ENCODE measurements around the gene CMPK2. TPM values are rescaled to one million over a fixed set of nuclear protein-coding genes. Genes with fewer than 3 reads are reported as not detected.

The CMPK2 gene
- total RNA-seq, 4 donors from 2014 or later: 4.9 to 22.9 (median 11.8) TPM

DNA sequence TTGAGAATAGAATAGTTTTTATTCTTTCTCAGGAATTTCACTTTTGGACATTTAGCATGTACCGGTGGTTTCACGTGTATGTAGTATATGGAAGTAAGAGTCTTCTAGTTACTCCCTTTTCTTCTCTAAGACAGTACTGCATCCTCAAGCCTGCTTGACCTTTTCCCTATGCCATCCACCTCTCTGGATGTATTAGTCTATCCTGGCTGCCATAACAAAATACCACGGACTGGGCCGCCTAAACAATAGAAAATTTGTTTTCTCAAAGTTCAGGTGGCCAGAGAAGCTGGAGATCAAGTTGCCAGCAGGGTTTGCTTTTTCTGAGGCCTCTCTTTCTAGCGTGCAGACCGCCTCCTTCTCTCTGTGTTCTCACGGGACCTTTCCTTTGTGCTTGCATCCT, 1.3 kb upstream of the CMPK2 start:
- Histone ChIP-seq H3K36me3 (no peaks in the 10 kb centered on the region), H3K27ac (no peak overlapping the region), H3K27me3 (no peaks in the 10 kb centered on the region), H3K9me3 (no peaks in the 10 kb centered on the region), H3K4me3 (no peak overlapping the region), H3K4me1 (peaks cover 4 to 19% (median 12%) of the 10 kb centered on the region in 4 donors)
- in situ Hi-C loops (cut with MboI; ENCODE audit: low pct_ligation_motif_present in 1 of 4, low pct_unique_long_range_greater_than_20kb in 1 of 4, low sequenced_read_pairs in 3 of 4) (no loop called here), intact Hi-C loops (cut with DNase I; ENCODE audit: low total_unique reads) (loop anchor here (5.0 kb wide), 1 partner anchor 815 kb away; no protein-coding TSS in a partner anchor)
- DNase-seq: no peak
- 84 to 96% methylated on average over 5 to 7 of the region's 7 CpGs for WGBS, 2 donors (ENCODE audit: low coverage in 1 of 2)
- TF ChIP-seq POLR2AphosphoS5 (IDR thresholded peaks at IDR 0.05): no peak
- no peak for TF ChIP-seq POLR2A (IDR thresholded peaks at IDR 0.05)
- TF ChIP-seq, protein P1, sequence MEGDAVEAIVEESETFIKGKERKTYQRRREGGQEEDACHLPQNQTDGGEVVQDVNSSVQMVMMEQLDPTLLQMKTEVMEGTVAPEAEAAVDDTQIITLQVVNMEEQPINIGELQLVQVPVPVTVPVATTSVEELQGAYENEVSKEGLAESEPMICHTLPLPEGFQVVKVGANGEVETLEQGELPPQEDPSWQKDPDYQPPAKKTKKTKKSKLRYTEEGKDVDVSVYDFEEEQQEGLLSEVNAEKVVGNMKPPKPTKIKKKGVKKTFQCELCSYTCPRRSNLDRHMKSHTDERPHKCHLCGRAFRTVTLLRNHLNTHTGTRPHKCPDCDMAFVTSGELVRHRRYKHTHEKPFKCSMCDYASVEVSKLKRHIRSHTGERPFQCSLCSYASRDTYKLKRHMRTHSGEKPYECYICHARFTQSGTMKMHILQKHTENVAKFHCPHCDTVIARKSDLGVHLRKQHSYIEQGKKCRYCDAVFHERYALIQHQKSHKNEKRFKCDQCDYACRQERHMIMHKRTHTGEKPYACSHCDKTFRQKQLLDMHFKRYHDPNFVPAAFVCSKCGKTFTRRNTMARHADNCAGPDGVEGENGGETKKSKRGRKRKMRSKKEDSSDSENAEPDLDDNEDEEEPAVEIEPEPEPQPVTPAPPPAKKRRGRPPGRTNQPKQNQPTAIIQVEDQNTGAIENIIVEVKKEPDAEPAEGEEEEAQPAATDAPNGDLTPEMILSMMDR (IDR thresholded peaks at IDR 0.05): no peak
- no peak for TF ChIP-seq EP300 (IDR thresholded peaks at IDR 0.05; ENCODE audit: low read depth)

DNA sequence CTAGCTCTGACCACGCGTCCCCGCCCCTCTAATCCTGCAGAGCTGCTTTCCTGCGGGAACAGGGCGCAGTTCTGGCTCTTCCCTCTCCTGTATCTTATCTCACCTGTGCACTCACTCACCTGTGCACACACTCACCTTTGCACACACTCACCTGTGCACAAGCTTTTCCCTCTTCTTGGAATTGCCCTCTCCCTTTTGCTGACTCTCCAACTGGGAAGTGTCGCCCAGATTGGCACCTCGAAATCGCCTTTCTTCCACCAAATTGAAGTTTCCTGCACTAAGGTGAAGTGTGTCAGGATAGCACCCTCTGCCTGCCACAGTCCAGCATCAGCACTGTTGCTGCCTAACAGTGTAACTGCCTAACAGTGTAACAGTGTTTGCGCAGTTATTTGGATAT, 566 bp upstream of the CMPK2 start:
- Histone ChIP-seq H3K4me1 (peaks cover 4 to 19% (median 12%) of the 10 kb centered on the region in 4 donors), H3K4me3 (peak overlapping the region; percentile 65 to 98 (median 71)), H3K27me3 (no peaks in the 10 kb centered on the region), H3K36me3 (no peaks in the 10 kb centered on the region), H3K27ac (peak overlapping the region; percentile 86 to 95 (median 91)), H3K9me3 (no peaks in the 10 kb centered on the region)
- 8 to 33% methylated on average over 1 to 9 of the region's 9 CpGs for WGBS, 2 donors (ENCODE audit: low coverage in 1 of 2)
- peak; percentile 42 for DNase-seq
- in situ Hi-C loops (cut with MboI; ENCODE audit: low pct_ligation_motif_present in 1 of 4, low pct_unique_long_range_greater_than_20kb in 1 of 4, low sequenced_read_pairs in 3 of 4) (no loop called here), intact Hi-C loops (cut with DNase I; ENCODE audit: low total_unique reads) (loop anchor here (5.0 kb wide), 1 partner anchor 816 kb away; no protein-coding TSS in a partner anchor)
- TF ChIP-seq, protein P1 (IDR thresholded peaks at IDR 0.05): peak in 4 of 5 experiments; percentile 13 to 30 (median 27)
- no peak for TF ChIP-seq POLR2AphosphoS5 (IDR thresholded peaks at IDR 0.05)

DNA sequence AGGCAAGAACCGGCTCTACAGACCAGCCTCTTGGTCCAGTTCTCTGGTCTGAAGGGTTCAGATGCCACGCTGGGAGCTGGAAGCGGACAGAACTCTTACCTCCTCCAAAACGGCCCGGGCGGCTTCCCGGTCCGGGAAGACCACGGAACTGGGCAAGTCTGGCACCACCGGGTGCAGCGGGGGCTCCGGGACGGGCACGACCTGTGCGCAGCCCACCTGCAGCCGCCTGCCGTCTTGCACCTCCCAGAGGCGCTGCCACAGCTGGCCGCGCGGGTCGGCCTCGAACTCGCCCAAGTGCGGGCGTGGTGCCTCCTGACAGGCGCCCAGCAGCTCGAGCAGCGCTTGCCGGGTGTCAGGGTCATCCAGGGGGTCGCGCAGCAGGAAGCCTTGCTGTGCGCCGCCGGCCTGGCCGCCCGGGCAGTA, 773 bp downstream of the CMPK2 start:
- 5% methylated on average over 35 of the region's 37 CpGs; no CpG with 5 or more reads in 1 of the 2 donors for WGBS, 2 donors (ENCODE audit: low coverage in 1 of 2)
- in situ Hi-C loops (cut with MboI; ENCODE audit: low pct_ligation_motif_present in 1 of 4, low pct_unique_long_range_greater_than_20kb in 1 of 4, low sequenced_read_pairs in 3 of 4): no loop called here

DNA sequence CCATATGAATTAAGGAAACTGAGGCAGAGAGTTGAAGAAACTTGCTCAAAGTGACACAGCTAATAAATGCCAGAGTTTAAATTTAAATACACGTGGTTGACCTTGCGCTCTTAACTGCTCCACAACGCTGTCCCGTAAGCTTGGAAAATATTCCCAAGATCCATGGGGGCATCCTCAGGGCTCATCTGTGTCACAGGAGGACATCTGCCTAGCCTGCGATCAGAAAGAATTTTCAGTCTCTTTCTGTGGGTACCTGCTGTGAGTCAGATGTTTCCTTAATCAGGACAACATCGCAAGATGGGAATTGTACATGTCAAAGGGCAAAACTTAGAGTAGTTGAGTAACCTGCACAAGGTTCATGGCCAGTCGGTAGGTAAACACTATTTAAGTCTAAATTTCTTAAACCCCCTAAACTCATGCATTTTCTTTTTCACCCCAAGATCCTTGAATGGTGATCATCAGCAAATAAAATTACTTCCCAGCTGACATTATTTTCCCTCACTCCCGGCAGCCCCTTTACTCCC, 1.4 kb downstream of the CMPK2 start:
- peaks cover 0 to 3% of the 10 kb centered on the region in 2 donors for H3K9me3 ChIP-seq
- no peaks in the 10 kb centered on the region for H3K36me3 ChIP-seq
- 68 to 71% methylated on average over 5 to 8 of the region's 8 CpGs for WGBS, 2 donors (ENCODE audit: low coverage in 1 of 2)
- intact Hi-C loops (cut with DNase I; ENCODE audit: low total_unique reads): no loop called here
- H3K4me1 ChIP-seq: peaks cover 4 to 19% (median 12%) of the 10 kb centered on the region in 4 donors
- in situ Hi-C loops (cut with MboI; ENCODE audit: low pct_ligation_motif_present in 1 of 4, low pct_unique_long_range_greater_than_20kb in 1 of 4, low sequenced_read_pairs in 3 of 4): no loop called here
- TF ChIP-seq POLR2A (IDR thresholded peaks at IDR 0.05) (no peak), EP300 (IDR thresholded peaks at IDR 0.05; ENCODE audit: low read depth) (no peak), POLR2AphosphoS5 (IDR thresholded peaks at IDR 0.05) (no peak)
- TF ChIP-seq, protein P1 (IDR thresholded peaks at IDR 0.05): no peak
- no peaks in the 10 kb centered on the region for H3K27me3 ChIP-seq
- DNase-seq: no peak
- H3K27ac ChIP-seq: peak overlapping the region in 1 of 4 donors; percentile 92
- H3K4me3 ChIP-seq: peak overlapping the region in 1 of 4 donors; percentile 98

More for the DNA sequence above, 773 bp downstream of the CMPK2 start:
- Histone ChIP-seq H3K36me3 (no peaks in the 10 kb centered on the region), H3K27ac (peak overlapping the region; percentile 86 to 95 (median 91)), H3K4me1 (peaks cover 4 to 19% (median 12%) of the 10 kb centered on the region in 4 donors), H3K9me3 (no peaks in the 10 kb centered on the region), H3K4me3 (peak overlapping the region; percentile 65 to 98 (median 71)), H3K27me3 (no peaks in the 10 kb centered on the region)
- TF ChIP-seq POLR2A (IDR thresholded peaks at IDR 0.05): no peak
- TF ChIP-seq, protein P1 (IDR thresholded peaks at IDR 0.05): no peak
- TF ChIP-seq EP300 (IDR thresholded peaks at IDR 0.05; ENCODE audit: low read depth): no peak
- DNase-seq: peak; percentile 16
- intact Hi-C loops (cut with DNase I; ENCODE audit: low total_unique reads): loop anchor here (5.0 kb wide), 1 partner anchor 817 kb away; no protein-coding TSS in a partner anchor
